GM10248 (cell line): Measurements from ENCODE around the gene CENPVL2.
A peak's percentile ranks its signal among the peaks of the same experiment; 100 is the strongest.
"Not testable (repeated sequence)": the region's sequence is repeated elsewhere in the genome, so short reads cannot be mapped to it uniquely, and the experiment has no call there.

ENCODE experiments used
- CTCF ChIA-PET: fragments of 300-600 bp; sonication (Branson Sonifier 250); formaldehyde crosslinking; extraction: SDS; loops from one replicate; lab custom pipeline; 2021; ENCODE audit warnings: antibody characterized with exemption; lab: Yijun Ruan, JAX
- POLR2A ChIA-PET: fragments of 350-650 bp; sonication (Branson Sonifier 250); formaldehyde crosslinking; extraction: SDS; loops from one replicate; lab custom pipeline; 2020; ENCODE audit warnings: antibody characterized with exemption; lab: Yijun Ruan, JAX
- DNase-seq: peaks from one replicate; pipeline ENCODE4 v3.0.0; 2012; ENCODE audit errors: extremely low spot score
- TF ChIP-seq, protein P1 (sequence below): IDR thresholded peaks from 2 replicates; pipeline ENCODE4 v1.5.1; 2012; ENCODE audit warnings: mild to moderate bottlenecking, low read depth; ENCODE audit errors: extremely low read depth, missing control alignments, control extremely low read depth

CENPVL2 gene

DNA sequence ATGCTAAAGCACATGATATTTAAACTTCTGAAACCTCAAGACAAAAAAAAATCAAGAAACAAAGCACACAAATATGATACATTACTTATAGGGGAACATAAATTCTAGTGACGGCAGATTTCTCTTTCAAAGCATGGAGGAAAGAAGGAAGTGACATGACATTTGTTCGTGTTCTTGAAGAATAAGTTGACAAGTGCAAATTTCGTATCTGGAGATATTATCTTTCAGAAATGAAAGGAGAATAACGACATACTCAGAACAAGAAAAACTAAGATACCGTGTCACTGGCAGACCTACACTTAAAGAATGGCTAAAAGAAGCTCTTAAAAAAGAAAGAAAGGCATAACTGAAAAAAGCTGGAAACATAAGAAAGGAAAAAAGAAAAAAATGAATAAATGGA is 16.6 kb downstream of the CENPVL2 start:
- CTCF ChIA-PET = interaction anchor here (1.4 kb wide), 1 partner anchor 11 kb away, joined by 5 read pairs; no protein-coding TSS in a partner anchor

DNA sequence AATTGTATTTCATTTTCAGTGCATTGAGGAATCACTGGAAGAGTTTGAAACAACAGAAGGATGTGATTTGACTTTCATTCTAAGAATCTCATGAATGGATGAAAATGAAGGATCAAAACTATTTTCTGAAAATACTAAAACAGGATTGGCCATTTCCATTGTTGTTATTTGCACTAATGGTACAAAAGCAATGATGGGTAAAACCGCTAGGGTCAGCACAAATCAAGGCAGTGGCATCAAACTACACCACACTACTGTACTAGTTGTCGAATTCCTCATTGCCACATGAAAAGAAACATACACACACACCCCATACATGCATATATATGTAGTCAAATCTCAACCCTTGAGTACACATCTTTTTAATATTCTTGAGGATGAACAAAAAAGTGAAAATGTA is 39.3 kb downstream of the CENPVL2 start:
- TF ChIP-seq, protein P1, sequence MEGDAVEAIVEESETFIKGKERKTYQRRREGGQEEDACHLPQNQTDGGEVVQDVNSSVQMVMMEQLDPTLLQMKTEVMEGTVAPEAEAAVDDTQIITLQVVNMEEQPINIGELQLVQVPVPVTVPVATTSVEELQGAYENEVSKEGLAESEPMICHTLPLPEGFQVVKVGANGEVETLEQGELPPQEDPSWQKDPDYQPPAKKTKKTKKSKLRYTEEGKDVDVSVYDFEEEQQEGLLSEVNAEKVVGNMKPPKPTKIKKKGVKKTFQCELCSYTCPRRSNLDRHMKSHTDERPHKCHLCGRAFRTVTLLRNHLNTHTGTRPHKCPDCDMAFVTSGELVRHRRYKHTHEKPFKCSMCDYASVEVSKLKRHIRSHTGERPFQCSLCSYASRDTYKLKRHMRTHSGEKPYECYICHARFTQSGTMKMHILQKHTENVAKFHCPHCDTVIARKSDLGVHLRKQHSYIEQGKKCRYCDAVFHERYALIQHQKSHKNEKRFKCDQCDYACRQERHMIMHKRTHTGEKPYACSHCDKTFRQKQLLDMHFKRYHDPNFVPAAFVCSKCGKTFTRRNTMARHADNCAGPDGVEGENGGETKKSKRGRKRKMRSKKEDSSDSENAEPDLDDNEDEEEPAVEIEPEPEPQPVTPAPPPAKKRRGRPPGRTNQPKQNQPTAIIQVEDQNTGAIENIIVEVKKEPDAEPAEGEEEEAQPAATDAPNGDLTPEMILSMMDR = no peak
- POLR2A ChIA-PET = no interaction called here
- no peak for DNase-seq
- CTCF ChIA-PET = interaction anchor here (1.5 kb wide), 1 partner anchor 218 kb away, joined by 5 read pairs; no protein-coding TSS in a partner anchor

More for the DNA sequence above, 16.6 kb downstream of the CENPVL2 start:
- POLR2A ChIA-PET = no interaction called here
- TF ChIP-seq, protein P1 = no peak
- DNase-seq = no peak

DNA sequence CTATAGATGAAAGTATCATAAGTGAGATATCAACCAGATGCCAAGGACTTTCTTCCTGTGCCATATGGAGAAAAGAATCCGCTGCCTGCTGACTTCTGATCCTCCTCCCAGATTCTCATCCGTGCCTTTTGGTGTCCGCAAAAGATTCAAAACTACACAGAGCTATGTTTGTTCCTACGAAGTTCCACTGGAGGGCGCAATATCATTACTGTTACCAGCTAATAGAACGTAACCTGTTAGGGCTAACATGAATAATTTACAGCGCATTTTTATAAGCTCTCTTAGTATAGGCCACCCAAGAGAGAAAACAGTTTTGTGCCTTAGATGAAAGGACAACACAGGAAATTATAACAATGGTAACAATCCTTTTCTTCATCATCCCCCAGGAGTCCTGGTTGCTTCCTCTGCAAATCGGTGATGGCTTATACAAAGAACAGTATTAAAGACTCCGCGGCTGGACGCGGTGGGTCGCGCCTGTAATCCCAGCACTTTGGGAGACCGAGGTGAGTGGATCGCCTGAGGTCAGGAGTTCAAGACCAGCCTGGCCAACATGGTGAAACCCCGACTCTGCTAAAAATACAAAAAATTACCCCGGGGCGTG is 41.1 kb downstream of the CENPVL2 start:
- peak; percentile 41 for DNase-seq
- TF ChIP-seq, protein P1 = peak; percentile 32
- ChIA-PET CTCF (interaction anchor here (1.1 to 1.5 kb wide), 4 partner anchors 41 to 224 kb away, joined by 3 to 11 read pairs (median 4); no protein-coding TSS in a partner anchor), POLR2A (no interaction called here)

DNA sequence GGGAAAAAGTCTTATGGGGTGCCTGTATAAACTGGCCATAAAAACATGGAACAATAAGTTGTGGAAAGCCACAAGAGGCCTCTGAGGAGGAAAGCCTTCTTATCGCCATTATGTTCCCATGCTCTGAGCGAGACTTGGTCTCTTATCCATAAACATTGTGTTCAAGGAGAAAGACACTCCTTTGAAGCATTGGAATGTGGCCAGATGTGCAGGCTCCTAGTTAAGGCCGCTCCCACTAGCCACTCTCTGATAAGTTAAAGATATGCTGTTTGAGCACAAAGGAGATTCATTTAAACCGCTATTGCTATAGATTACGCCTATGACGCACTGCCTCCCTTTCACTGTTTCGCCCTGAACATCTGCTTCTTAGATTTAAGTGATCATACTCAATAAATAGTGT is 46.1 kb downstream of the CENPVL2 start:
- POLR2A ChIA-PET, DNase-seq, CTCF ChIA-PET: not testable (repeated sequence)
